Bone marrow (tissue), 2 donors: Measurements from ENCODE around the gene FMNL2.

Experiments used
- DNase-seq, 2 donors: peaks; one replicate each; lab custom pipeline; 2025; lab: John Stamatoyannopoulos, UW

The FMNL2 gene

GRCh38 chr2:152558158-152558984, 223.4 kb downstream of the FMNL2 start:
- DNase-seq: no peak

GRCh38 chr2:152559008-152559407, 224.0 kb downstream of the FMNL2 start:
- no peak for DNase-seq

- DNase-seq: no peak
These were observed 225.2 kb downstream of the FMNL2 start for GRCh38 chr2:152560166-152560565.

GRCh38 chr2:152560873-152561595, 226.1 kb downstream of the FMNL2 start:
- no peak for DNase-seq

GRCh38 chr2:152562198-152562884, 227.4 kb downstream of the FMNL2 start:
- no peak for DNase-seq

- no peak for DNase-seq
These were observed 228.8 kb downstream of the FMNL2 start for GRCh38 chr2:152563764-152564163.

- DNase-seq: no peak
These were observed 230.0 kb downstream of the FMNL2 start for GRCh38 chr2:152564754-152565551.

- DNase-seq: no peak
These were observed 231.1 kb downstream of the FMNL2 start for GRCh38 chr2:152565884-152566727.

GRCh38 chr2:152566728-152567069, 231.7 kb downstream of the FMNL2 start:
- no peak for DNase-seq

GRCh38 chr2:152568531-152568930, 233.6 kb downstream of the FMNL2 start:
- DNase-seq: no peak

GRCh38 chr2:152569186-152569585, 234.2 kb downstream of the FMNL2 start:
- DNase-seq: no peak

GRCh38 chr2:152571048-152571766, 236.2 kb downstream of the FMNL2 start:
- DNase-seq: no peak

GRCh38 chr2:152572031-152572430, 237.1 kb downstream of the FMNL2 start:
- DNase-seq: no peak

- peak in 1 of 2 donors; percentile 87 for DNase-seq
These were observed 238.2 kb downstream of the FMNL2 start for GRCh38 chr2:152573168-152573567.

GRCh38 chr2:152577579-152577978, 242.6 kb downstream of the FMNL2 start:
- no peak for DNase-seq

GRCh38 chr2:152578573-152578972, 243.6 kb downstream of the FMNL2 start:
- DNase-seq: no peak

- DNase-seq: no peak
These were observed 245.7 kb downstream of the FMNL2 start for GRCh38 chr2:152580714-152581113.

- no peak for DNase-seq
These were observed 246.4 kb downstream of the FMNL2 start for GRCh38 chr2:152581360-152581759.

GRCh38 chr2:152582081-152582480, 247.1 kb downstream of the FMNL2 start:
- DNase-seq: no peak

- DNase-seq: no peak
These were observed 248.7 kb downstream of the FMNL2 start for GRCh38 chr2:152583512-152584229.
